ENCODE measurements around the gene DND1. TPM values are rescaled to one million over a fixed set of nuclear protein-coding genes. Genes with fewer than 3 reads are reported as not detected.
"Not testable (repeated sequence)": the region's sequence is repeated elsewhere in the genome, so short reads cannot be mapped to it uniquely, and the experiment has no call there.

Gene DND1
- total RNA-seq, result 0.52 and 1.0 TPM in 2 replicates
- polyA plus RNA-seq (2012), result 0.14 TPM

GRCh38 chr5:140673187-140673976, at the start of gene DND1:
TSS of gene DND1 (minus strand) at chr5:140673576. CDS start at chr5:140673542, 34 bp downstream.
- no peak for DNase-seq (ENCODE audit: low read depth)

GRCh38 chr5:140721395-140721794, 48.0 kb upstream of the DND1 start:
- not testable (repeated sequence) for DNase-seq (ENCODE audit: low read depth)

GRCh38 chr5:140720738-140721137, 47.4 kb upstream of the DND1 start:
- not testable (repeated sequence) for DNase-seq (ENCODE audit: low read depth)

- DNase-seq (ENCODE audit: low read depth), result no peak
Measured at GRCh38 chr5:140718266-140718592, 44.9 kb upstream of the DND1 start.

DNA sequence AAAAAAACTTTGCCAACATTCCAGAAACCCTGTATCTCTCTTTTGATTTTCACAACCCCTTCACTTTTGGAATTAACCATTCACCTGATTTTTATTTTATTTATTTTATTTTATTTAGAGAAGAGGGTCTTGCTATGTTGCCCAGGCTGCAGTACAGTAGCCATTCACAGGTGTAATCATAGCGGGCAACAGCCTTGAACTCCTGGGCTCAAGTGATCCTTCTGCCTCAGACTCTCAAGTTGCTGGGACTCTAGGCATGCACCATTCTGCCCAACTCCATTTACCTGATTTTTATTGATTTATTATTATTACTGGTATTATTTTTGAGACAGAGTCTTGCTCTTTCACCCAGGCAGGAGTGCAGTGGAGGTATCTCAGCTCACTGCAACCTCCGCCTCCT, 42.9 kb upstream of the DND1 start:
- DNase-seq (ENCODE audit: low read depth), result not testable (repeated sequence)

GRCh38 chr5:140713562-140714094, 40.3 kb upstream of the DND1 start:
- DNase-seq (ENCODE audit: low read depth), result no peak

- no peak for DNase-seq (ENCODE audit: low read depth)
Measured at GRCh38 chr5:140711794-140712193, 38.4 kb upstream of the DND1 start.

DNA sequence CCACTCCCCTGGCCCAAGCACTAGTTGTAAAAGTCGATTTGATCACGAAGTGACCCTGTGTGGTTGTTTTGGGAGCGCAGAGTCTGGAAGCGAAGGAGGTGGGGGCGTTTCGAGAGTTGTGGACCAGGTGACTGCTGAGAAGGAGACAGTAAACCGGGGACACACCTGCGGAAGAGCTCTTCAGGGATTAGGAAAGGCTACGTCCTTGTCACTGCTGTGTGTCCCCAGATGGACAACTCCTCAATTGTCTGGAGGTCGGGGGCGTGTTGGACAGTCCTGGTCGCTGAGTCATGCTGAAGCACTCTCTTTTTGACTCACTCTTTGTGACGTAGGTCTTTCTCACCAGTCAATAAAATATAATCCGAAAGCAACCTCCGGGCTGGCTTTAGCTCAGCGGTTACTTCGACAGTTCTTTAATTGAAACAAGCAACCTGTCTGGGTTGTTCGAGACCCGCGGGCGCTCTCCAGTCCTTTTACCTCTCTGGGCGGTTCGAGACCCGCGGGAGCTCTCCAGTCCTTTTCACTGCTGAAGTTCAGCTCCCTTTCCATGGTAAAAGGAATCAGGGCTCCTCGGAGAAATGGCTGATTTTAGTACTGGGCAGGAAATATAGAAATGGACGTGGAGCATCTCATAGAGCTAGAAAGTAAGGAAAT, 37.6 kb upstream of the DND1 start:
- peak; percentile 98 for DNase-seq (ENCODE audit: low read depth)

DNA sequence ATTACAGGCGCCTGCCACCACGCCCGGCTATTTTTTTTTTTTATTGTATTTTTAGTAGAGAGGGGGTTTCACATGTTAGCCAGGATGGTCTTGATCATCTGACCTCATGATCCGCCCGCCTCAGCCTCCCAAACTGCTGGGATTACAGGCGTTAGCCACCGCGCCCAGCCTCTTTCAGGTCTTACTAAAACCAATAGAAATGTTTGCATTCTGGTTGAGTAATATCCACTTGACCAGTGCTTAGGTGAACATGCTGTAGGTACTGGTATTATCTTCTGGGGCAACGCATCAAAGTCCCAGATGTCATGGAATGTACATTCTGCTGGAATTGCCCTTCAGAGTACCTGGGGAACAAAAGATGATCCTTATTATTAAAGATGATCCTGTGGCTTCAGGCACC, 35.4 kb upstream of the DND1 start:
- not testable (repeated sequence) for DNase-seq (ENCODE audit: low read depth)

DNA sequence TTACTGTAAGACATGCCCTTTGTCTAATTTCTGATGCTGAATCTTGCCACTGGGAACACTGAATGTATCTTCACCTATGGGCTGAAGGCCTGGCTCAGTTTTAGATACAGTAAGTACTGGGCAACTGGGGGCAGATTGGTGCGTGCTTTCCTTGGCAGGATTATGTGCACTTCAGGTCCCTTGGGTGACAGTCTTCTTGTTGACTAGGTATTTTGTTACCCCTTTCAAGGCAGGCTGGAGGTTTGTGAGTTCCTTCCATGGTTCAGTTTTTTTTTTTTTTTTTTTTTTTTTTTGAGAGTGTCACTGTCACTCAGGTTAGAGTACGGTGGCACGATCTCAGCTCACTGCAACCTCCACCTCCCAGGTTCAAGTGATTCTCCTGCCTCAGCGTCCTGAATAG, 34.4 kb upstream of the DND1 start:
- DNase-seq (ENCODE audit: low read depth), result no peak

- DNase-seq (ENCODE audit: low read depth), result peak; percentile 99
Measured at GRCh38 chr5:140700177-140701144, 27.1 kb upstream of the DND1 start, which contains the start of gene ZMAT2. TSS of gene ZMAT2 (plus strand) at chr5:140700447. CDS start at chr5:140700461, 14 bp downstream.

DNA sequence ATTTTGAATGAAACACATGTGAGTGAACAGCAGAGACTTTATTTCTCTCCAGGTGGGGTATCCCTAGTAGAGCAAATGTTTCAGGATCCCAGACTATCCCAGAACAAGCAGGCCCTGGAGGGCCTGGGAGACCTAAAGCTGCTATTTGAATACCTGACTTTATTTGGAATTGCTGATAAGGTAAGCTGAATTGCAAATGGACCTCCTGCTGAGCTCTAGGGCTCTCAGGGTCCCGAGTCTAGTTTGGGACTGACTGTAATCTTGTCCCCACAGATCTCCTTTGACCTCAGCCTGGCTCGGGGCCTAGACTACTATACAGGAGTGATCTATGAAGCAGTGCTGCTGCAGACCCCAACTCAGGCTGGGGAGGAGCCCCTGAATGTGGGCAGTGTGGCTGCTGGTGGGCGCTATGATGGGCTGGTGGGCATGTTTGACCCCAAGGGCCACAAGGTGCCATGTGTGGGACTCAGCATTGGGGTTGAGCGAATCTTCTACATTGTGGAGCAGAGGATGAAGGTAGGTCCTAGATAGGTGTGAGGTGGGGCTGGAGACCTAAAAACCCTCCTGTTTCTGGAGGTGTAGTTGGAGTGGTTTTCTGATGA, 23.6 kb upstream of the DND1 start:
- no peak for DNase-seq (ENCODE audit: low read depth)

DNA sequence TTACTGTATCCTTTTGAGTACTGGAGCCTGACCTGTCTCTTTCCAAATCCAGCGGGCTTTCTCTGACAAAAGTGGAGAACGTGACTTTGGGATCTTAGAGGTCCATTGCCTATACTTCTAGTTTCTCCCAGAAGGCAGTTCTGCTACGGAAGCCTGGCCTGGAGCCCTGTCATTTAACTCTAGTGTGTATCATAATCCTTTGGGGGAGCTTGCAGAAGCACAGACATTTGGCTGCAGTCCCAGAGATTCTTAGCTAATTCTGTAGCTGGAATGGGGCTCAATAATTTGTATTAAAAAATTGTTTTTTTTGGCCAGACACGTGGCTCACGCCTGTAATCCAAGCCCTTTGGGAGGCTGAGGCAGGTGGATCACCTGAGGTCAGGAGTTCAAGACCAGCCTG, 20.9 kb upstream of the DND1 start:
- DNase-seq (ENCODE audit: low read depth), result no peak

DNA sequence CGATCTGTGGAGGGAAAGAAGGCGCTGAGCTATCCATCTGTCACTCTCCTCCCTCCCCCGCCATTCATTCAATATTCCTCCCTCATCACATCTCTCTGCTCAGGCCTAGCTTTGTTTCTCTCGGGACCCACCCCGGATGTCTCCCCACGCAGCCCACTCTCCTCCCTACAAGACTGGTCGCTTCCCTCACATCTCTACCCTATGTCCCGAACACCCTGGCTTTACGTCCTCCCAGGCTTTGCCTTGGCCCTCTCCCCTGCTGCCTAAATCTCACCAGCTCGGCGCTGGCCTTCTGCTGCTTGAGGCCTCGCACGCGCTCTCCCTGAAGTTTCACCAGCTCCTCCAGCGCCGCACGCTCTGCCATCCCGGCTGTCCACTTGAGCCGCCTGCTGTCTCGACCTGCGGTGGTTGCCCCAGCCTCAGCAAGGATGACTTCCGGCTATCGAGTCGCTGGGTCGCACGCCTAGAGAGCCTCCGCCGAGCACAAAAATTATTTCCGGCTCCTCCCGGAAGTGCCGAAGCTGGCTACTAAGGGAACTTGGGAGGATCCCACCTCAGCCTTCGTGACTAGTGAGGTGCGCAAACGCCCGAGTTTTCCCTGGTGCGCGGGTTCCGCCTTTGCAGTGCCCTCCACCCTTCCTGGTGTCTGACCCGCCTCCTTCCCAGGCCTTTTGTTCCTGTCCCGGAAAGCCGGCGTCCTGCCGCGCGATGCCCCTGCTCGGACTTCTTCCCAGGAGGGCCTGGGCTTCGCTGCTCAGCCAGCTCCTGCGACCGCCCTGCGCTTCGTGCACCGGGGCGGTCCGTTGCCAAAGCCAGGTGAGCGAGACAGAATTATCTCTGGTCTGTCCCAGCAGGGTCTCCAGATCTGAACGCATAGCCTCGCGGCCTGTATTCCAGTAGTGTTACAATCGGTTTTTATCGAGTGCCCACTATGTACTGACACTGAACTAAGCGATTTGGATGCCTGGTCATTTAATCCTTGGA, 17.9 kb upstream of the DND1 start, which contains the start of the genes HARS1 and HARS2:
Gene HARS1 (minus strand): TSS at position 430 of the 984 bp plus-strand sequence. CDS start 66 bp downstream, at position 364.
Gene HARS2 (plus strand): TSS at position 515 of the 984 bp plus-strand sequence. CDS start 194 bp downstream, at position 709.
- DNase-seq (ENCODE audit: low read depth), result peak; percentile 96

GRCh38 chr5:140690376-140690932, 17.1 kb upstream of the DND1 start:
- peak; percentile 5 for DNase-seq (ENCODE audit: low read depth)

DNA sequence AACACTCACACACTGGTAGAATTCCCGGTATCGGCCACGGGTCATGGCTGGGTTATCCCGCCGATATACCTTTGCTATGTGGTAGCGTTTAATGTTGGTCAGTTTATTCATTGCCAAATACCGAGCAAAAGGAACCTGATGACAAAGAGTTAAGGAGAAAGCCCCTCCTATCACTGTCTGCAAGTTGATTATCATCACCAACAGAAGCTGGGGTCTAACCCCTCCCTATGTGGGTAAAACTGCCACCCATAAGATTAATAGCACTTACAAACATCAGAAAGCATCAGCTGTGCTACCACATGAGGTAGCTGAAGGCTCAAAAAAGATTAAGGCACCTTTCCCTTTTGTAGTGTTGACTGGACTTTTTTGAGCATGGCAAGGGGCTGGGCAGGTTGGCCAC, 5.6 kb upstream of the DND1 start:
- no peak for DNase-seq (ENCODE audit: low read depth)

GRCh38 chr5:140677947-140678346, 4.6 kb upstream of the DND1 start:
- no peak for DNase-seq (ENCODE audit: low read depth)

- no peak for DNase-seq (ENCODE audit: low read depth)
Measured at GRCh38 chr5:140674629-140675028, 1.3 kb upstream of the DND1 start.

DNA sequence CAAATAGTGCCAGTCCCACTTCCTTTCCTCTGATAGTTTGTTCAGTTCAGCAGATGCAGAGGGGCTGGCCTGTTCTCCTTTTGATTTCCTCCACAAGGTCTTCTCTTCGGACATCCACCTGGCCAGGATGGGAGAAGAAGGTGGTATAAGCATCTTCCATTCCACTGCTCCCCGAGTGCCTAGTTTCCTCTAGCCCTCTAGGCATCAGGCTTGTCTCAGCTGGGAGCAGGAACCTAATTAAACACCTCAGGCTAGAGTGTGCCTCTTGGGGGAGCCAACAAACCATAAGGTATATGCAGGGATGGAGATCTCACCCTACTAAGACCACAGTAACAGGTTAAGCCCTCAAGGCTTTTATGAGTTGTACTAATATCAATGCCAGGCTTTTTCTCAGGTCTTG, 835 bp upstream of the DND1 start:
- no peak for DNase-seq (ENCODE audit: low read depth)
